Stimulated activated CD4-positive, alpha-beta T cell treated with anti-CD3 and anti-CD28 coated beads, Interleukin-12 subunit alpha, Interleukin-12 subunit beta, amount 100 ng/mL, for 48 hours (primary cell): Measurements from ENCODE around the gene SLC8A3.

Source experiments
- DNase-seq, 3 donors: peaks; one replicate each; pipeline ENCODE4 v3.0.0-alpha.2; 2020; ENCODE audit warnings: low read depth in 2 of 3, low spot score in 1 of 3

The SLC8A3 gene

DNA sequence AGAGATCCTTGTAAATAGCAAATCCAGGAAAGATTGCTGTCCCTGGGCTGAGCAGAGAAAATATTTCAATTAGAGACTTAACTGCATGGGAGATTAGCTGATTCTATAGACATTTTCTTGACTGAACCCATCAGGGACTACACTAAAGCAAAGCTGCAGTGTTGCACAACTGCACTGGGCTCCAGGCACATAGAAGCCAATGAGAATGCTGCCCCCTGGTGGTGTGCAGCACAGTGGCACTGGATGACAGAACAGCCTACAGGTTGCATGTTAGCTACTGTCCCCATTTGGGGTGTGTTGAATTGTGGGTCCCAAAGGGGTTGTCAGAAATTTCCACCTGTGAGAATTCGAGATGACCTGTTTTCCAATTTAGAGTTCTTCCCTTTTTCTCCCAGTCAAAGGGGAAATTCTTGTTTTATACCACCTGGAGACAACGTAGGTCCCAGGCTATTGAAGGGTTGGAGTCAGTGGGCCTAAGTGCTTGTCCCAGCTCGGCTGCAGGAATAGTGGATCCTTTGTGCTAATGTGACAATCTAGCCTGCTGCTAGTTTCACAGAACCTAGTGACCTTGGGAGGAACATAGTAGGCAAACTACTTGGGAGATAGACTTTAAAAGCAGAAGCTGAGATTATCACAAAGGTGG lies 114.7 kb downstream of the SLC8A3 start:
- peak; percentile 38 to 57 (median 50) for DNase-seq

DNA sequence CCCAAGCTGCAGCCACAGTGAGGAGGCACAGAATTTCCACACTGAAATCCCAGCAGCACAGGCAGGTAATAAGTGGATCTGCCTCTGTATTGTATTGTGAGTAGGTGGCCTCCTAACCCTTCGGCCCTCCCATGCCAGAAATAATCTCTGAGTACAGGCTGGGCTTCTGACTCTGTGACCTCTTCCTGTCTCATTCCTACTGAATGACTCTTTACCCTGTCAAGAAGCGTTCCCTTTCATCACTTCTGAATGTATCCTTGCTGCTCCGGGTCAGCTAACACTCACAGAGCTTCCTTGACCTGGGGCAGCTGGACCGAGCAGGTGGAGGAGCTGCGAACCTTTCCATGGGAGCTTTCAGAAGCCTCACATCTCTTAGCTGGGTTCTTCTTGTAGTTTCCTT lies 119.6 kb downstream of the SLC8A3 start:
- DNase-seq = no peak

DNA sequence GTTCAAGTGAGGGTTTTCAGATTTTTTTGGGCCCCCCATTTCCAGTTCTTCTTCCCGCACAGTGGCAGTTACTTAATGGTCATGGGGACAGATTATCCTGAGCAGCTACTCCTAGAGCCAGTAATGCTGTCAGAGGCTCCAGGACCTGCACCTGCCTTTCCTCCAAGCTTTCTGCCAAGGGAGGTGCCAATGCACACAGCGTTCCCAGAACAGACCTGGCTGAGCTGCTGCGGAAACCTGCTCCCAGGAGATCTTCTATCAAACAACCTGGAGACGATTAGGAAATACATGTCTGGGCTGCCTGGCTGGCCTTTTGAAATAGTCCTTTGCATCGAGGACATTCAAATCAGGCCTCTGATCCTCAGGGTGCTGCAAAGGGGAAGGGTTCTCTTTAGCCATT lies 120.9 kb downstream of the SLC8A3 start:
- DNase-seq = no peak

DNA sequence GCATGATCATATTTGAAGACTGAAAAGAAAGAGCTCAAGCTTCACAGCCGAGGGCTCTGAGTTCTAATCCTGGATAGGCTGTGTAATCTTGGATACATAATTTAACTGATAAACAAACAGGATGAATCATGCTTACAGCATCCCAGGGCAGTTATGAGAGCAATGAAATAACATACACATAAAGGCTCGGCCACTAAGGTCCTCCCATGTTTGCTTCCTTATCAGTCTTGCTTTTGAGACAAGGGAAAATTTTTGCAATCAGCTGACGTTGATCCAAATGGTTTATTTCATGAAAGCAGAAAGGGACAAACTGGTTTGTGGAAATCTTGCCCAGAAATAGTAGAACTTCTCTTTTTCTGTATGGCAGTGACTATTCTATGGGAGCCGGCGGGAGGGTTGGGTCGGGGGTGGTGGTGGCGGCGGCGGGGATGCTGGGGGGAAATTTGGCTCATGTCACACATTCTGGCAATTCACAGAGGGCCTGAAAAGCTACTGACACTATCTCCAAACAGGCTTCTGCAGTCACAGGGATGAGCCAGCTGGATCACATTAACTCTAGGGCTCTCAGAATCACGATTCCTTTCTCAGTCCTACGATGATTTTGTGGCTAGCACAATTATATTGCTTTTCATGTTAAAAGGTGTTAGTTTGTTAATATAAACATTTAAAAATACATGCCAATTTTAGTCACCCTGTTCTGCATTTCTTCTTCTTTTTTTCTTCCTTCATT lies 124.5 kb downstream of the SLC8A3 start:
- no peak for DNase-seq

DNA sequence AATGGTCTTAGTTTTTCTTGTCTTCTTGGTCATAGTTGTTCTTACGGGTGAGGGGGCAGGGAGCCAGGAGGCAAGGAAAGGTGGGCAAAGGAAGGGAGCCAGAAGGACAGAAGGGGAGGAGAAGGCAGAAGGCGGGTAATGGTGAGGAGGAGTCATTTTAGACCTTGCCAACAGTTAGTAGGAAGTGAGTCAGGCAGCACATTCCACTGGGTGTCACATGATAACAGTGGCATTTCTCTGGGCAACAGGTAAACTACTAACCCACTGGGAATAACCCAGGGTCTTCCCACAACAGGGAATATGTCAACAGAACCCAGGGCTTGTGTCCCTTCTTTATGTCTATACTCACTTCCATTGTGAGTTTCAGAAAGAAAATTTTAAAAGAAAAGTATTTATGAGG lies 127.6 kb downstream of the SLC8A3 start:
- no peak for DNase-seq

DNA sequence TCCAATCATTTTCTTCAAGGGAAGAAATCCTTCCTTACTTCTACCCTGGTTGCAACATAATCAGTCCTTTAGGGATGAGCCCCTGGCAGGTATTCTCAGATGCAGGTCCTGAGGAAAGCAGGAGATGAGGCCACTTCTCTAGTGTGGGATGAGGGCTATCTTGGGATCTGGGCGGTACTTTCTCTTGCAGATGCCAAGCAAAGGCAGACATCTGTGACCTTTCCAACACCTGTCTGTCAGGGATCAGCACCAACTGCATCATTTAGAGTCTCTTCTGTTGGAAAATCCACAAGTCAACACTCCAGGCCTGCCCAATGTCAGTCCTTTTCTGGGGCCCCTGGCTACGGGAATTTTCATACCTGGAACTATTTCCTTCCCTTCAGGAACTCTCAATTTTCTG lies 129.2 kb downstream of the SLC8A3 start:
- DNase-seq = no peak

DNA sequence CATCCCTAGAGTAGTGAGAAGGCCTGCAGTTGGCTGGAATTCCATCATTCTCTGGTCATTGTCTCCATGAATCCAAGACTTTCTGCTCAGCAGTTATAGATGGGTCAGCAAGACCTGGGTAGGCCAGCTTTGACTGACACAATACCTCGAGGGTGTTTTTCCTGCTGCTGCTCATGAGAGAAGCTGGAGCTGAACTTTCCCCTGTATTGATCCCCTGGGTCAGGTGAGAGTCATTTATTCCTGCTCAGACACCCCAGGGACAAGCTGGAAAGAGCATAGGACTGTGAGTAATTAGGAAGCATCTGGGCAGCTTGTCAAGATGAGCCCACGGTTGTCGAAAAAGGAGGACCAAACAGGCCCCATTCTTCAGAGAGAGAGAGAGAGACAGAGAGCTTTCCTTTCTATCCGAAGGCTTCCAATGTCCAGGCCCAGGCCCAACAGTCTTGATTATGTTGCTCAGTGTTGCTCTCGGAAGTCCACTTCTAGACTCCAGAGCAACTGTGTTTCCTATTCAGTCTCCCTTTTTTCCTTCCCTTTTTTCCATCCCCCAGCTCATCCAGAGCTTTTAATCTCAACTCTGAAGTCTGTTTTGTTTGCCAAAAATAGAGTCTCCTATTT lies 131.1 kb downstream of the SLC8A3 start:
- DNase-seq = no peak

DNA sequence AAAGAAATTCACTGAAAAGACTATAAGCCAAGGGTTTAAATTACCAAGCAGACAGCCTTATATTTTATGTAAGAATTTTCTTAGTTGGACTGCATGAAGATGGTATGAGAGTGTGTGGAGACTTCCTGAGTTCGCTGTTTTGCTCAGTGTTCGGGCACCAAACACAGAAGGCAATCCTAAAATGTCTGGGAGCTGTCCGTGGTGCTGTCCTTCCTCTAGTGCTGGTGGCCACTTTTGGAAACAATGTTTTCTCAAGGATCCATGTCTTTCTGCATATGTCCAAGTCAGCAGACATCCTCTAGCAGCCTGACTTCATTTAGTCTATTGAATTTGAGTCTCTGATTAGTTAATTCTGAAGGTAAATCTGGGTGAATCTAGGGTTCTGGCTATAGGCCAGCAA lies 135.8 kb downstream of the SLC8A3 start:
- DNase-seq = peak in 1 of 3 donors; percentile 3

DNA sequence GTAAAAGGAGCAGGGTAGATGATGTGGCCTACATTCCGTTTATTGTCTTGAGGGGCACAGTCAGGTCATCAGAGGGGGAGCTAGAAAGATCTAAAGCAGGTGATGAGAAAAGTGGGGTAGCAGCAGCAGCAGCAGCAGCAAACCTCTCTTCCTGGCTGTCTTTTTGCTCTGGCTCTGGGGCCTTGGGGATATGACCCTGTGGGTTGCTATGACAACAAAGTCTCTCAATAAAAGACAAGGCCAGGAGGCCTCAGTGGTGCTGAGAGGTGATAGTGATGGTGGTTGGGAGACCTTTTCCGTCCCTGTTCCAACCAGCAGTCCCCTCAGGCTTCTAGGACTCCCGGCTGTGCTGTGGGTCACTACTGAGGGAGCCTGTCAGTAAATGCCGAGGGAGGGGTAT lies 138.6 kb downstream of the SLC8A3 start:
- no peak for DNase-seq

DNA sequence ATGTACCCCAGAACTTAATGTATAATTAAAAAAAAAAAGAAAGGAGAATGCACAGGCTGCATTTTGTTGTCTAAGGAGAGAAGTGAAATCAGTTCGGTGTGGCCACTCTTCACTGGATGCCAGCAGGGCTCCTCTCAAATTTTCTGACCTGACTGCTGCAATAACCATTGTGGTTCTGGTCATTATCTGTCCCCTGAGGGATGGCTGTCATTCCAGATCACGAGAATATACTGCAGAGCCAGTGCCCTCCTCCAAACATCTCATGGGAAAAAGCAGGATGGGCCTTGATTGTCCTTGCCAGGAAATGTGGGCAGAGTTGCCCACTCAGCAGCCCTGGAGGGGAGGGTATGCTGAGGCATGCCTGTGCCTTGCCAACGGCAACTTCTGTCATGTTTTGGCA lies 139.1 kb downstream of the SLC8A3 start:
- no peak for DNase-seq

DNA sequence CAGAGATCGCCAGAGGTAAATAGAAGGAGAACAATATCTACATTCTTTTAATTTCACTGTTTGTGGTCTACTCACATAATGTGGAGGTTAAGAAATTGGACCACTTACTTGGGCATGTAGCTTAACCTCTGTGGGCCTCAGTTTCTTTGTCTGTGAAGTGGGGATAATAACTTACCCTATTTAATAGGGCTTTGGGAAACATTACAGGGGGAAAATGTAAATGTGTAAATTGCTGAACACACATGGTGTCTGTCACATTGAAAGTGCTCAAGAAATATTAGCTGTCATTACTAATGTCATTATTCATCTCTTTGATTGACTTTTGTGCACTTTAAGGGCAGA lies 140.5 kb downstream of the SLC8A3 start:
- no peak for DNase-seq

DNA sequence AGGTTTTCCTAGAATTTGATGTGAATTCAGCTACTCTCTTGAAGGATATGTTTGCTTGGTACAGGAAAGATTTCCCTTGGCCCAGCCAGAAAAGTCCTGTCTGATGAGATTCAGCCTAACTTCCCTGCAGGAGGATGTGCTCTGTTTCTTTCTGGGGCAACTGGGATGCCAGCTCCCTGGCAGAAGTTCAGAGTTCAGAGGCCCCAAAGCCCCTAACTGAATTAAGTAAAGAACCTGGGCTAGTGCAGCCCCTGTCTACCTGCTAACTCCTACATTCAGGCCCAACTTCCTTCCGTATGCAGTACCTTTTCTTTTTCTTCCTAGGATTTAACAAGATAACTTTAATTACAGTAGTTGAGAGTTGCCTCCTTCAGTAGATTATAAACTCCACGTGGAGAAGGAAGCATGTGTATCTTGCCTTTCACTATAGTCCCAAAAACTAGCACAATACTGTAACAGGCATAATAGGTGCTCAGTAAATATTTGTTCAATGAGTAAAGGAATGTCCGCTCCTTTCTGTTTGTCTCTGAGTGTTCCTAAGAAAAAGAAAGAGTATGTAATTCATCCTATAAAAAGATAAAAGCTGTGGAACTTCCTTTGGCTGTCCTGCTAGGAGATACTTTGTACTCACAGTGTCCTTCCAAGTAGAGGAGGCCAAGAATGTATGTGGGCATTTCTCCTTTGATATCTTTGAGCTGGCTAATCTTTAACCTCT lies 141.0 kb downstream of the SLC8A3 start:
- no peak for DNase-seq

DNA sequence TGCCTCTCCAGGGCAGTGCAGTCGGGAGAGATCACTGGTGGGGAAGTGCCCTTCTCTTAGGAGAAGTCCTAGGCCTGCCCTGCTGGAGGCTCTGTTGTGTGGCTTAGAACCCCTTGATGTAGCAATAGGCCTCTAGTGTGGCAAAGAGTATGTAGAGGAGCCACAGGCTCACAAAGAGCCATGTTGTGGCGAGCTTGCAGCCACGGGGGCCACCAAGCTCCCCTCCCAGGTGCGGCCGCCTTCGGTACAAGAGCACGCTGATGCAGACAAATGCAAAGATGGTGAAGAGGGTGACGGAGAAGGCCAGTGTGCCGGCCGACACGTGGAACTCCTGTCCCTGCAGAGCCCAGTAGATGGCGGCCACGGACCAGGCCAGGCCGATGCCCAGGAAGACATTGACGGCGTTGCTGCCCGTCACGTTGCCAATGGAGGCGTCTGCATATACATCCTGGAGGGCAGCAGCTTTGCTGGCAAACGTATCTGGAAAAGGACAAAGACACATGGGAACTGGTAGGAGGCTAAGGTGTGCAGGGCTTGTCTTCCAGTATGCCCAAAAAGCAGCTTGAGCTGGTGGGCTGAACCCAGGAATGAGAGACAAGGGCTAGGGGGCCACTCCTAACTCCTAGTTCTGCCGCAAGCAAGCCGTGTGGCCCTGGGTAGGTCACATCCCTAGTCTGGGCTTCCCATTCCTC lies 142.8 kb downstream of the SLC8A3 start:
- DNase-seq = no peak

DNA sequence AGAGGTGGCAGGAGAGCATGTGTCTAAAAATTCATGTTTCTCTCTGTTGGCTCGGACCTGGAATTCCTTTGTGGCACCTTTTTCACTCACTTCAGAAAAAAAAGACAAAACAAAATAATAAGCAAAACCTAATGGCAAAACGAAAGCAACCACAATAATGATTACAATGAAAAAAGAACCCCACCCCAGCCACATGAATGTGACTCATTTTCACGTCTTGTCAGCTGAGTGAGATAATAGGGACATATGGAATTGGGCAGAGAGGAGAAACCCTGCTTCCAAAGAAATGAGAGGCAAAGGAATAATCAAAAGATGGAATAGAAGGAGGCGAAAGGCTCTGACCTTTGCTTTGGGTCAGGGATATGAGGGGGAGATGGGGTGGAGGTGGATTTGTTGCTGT lies 143.4 kb downstream of the SLC8A3 start:
- DNase-seq = no peak

DNA sequence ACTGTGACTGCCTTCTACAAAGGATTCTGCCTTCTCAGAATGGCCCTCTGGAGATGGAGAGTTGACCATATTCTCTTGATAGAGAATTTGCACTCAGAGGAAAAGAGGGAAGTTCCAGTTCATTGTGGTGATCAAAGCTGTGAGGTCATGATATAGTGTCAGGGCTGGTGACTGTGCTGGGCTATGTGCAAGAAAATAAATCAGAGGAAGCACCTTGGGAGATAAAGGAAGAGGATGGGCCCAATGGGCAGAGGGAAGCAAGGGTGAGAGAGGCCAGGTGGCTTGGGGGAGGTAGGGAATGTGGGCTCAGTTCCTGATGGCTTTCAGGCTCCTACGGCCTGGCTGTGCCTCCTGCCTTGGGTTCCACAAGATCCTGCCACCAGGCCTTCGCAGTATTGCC lies 145.8 kb downstream of the SLC8A3 start:
- no peak for DNase-seq

DNA sequence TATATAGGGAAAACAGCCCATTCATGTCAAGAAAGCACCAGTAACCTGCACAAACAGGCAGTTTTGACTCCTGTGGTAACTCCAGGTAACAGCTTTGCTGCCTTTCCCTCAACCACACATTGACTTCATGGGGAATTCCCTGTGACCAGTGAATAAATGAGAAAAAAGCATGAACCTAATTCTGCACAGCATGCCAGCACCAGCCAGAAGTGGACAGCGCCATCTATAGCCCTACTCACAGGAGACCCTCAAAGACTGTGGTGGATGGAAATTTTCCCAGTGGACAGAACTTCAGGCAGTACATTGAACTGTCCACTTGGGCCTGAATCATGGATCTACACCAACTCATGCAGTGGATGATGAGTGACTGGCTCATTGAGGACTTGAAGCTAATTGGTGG lies 152.1 kb downstream of the SLC8A3 start:
- DNase-seq = no peak

DNA sequence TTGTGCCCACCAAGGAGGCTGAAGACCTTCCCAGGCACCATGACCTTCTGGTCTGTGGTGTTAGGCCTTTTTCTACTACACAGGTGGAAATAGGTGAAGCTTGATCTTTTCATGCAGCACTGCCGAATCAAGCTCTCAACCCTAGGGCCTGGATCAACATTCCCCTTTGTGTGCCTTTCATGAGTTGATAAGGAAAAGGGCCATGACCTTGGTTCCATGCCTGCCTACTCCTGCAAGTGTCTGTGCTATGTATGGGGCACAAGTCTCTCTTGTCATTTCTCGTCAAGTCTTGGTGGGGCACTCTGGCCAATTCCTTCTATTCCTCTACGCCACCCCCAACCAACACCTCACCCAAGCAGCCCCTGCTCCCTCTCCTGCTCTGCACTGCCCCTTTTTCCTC lies 154.5 kb downstream of the SLC8A3 start:
- no peak for DNase-seq

DNA sequence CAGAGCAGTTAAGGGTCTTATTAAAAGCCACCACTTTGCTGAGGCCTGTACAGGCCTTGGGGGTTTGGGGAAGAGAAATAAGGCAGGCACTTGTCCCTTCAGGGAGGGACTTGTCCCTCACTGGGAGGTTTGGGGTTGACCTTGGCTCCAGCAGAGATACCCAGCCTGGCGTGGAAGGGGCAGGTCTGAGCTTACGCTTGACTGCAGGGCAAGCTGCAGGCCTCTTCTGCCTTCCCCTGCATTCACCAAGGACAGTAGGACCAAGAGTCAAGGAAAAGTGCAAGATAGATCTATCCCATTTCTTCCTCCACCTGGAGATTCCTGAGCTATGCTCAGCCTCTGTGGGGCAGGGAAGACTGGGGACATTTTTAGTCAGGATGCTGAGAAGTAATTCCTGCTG lies 155.2 kb downstream of the SLC8A3 start:
- DNase-seq = no peak

DNA sequence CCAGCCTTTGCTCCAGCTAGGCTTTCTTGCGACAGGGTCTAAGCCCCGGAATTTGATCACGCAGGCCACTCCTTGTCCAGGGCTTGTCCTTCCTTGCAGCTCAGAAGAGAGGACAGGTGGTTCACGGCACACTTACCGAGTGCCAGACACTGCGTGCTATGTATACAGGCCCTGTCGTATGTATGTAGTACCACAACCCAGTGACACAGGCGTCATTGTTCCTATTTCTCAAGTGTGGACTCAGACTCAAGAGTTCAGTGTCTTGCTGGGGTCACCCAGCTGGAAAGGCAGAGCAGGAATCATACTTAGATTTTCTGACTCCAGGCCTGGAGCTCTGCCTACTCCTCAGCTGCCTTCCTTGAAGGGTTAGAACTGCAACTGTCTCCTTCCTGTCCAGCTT lies 155.6 kb downstream of the SLC8A3 start:
- no peak for DNase-seq

DNA sequence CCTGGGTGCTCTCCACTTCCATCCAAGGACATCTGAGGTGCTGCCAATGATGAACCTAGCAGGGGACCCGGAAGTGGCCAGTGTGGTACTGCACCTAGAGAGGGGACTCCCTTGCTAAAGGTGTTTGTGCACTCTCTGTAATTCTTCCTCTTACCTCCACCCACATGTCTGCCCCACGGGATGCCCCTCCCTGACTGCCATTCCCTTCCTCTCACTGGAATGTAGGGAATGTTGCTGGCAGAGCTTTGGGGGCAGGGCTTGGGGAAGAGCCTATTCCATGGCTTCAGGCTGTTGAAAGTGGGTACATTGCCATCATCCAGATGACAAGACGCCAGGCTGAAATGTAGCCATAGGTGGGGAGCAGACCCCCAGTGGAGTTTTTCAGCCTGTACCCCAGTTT lies 156.3 kb downstream of the SLC8A3 start:
- no peak for DNase-seq

DNA sequence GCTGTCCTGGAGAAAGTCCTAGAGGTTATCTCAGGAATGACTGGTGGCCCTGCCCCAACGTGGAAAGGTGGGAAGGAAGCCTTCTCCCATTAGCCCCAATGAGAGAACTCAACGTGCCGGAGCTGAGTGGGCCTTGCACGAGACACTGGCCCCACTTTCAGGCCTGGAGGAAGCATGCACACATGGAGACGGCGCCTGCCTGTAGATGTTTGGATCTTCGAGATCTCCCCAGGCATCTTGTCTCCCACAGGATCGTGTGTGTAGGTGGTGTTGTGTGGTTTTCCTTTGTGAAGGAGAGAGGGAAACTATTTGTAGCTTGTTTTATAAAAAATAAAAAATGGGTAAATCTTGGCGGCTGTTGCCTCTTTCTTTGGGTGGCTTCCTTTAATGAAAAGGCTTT lies 156.7 kb downstream of the SLC8A3 start:
- DNase-seq = no peak
